Kidney epithelial cell (primary cell): ENCODE results near the gene CTPS1. TPM values are rescaled to one million over a fixed set of nuclear protein-coding genes. Genes with fewer than 3 reads are reported as not detected.

Experiments used
- DNase-seq: peaks from one replicate; pipeline ENCODE4 v3.0.0-alpha.2; 2010; ENCODE audit warnings: low read depth
- H3K27me3 ChIP-seq: 2 replicates; pipeline ENCODE4 v1.6.0; 2011; ENCODE audit warnings: low read length; ENCODE audit not compliant: control insufficient read depth, insufficient read depth
- H3K36me3 ChIP-seq: 2 replicates; pipeline ENCODE4 v1.5.1; 2011; ENCODE audit warnings: low read length; ENCODE audit not compliant: control insufficient read depth, insufficient read depth
- H3K4me3 ChIP-seq: 2 replicates; pipeline ENCODE4 v1.5.1; 2011; ENCODE audit warnings: low read depth, mild to moderate bottlenecking, control low read depth, low read length
- total RNA-seq: library from RNA; depleted of rRNA; stranded (reverse); fragments of >200 nt; gene quantifications from 2 replicates; pipeline ENCODE4 v1.2.3, GENCODE V29; 2015
- TF ChIP-seq, protein P1 (sequence below): IDR thresholded peaks from 2 replicates; pipeline ENCODE4 v1.5.1; 2011; ENCODE audit warnings: mild to moderate bottlenecking, moderate library complexity, low read length, control low read depth, inconsistent platforms; ENCODE audit not compliant: insufficient read depth, poor library complexity, severe bottlenecking

Gene CTPS1
- total RNA-seq, 1 donor from 2014 or later, result 59.8 TPM

DNA sequence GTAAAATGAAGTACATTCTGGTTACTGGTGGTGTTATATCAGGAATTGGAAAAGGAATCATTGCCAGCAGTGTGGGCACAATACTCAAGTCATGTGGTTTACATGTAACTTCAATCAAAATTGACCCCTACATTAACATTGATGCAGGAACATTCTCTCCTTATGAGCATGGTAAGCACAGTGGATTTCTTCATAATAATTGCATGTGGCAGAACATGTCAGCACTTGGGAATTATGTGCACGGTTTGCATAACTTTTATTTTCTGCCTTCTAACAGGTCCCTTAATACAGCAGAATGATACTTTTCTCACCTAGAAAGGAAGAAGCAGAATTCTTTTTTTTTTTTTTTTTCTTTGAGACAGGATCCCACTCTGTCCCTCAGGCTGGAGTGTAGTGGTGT lies 3.8 kb downstream of the CTPS1 start:
- Histone ChIP-seq H3K36me3 (peaks cover 1% of the 10 kb centered on the region), H3K27me3 (no peaks in the 10 kb centered on the region), H3K4me3 (no peak overlapping the region)
- DNase-seq, result no peak
- TF ChIP-seq, protein P1, sequence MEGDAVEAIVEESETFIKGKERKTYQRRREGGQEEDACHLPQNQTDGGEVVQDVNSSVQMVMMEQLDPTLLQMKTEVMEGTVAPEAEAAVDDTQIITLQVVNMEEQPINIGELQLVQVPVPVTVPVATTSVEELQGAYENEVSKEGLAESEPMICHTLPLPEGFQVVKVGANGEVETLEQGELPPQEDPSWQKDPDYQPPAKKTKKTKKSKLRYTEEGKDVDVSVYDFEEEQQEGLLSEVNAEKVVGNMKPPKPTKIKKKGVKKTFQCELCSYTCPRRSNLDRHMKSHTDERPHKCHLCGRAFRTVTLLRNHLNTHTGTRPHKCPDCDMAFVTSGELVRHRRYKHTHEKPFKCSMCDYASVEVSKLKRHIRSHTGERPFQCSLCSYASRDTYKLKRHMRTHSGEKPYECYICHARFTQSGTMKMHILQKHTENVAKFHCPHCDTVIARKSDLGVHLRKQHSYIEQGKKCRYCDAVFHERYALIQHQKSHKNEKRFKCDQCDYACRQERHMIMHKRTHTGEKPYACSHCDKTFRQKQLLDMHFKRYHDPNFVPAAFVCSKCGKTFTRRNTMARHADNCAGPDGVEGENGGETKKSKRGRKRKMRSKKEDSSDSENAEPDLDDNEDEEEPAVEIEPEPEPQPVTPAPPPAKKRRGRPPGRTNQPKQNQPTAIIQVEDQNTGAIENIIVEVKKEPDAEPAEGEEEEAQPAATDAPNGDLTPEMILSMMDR, result no peak

DNA sequence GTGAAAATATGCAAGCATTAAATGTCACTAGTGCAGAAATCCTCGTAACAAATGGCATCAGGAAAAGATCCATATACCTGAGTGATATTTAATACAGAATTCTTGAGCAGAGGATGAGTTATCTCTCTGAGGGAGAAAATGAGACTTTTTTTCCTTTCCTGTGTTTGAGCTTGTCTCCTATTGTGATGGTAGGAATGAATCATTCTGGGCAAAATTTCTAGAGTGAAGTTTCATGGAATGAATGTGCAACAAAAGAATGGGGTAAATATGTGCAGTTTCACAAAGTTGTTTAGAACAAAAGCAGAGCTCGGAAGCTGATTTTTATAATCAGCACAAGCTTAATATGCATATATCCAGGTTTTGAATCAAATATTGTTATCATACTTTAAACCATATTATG lies 4.6 kb downstream of the CTPS1 start:
- no peak for DNase-seq
- H3K27me3 ChIP-seq, result no peaks in the 10 kb centered on the region
- H3K4me3 ChIP-seq, result no peak overlapping the region
- H3K36me3 ChIP-seq, result peaks cover 3% of the 10 kb centered on the region
- TF ChIP-seq, protein P1, result no peak

DNA sequence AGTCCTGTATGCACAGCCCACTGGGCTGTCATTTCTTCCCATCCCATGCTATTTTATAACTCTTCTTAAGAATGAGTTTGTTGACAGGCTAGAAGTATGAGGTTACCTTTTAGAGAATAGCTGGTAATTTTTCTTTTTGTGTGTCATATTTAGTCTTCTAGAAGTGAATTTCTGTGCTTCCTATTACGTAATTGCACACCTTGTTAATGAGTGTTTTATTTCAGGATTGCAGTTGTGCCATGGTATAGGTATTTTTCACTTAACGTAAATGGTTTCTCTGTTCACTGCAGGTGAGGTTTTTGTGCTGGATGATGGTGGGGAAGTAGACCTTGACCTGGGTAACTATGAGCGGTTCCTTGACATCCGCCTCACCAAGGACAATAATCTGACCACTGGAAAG lies 5.0 kb downstream of the CTPS1 start:
- Histone ChIP-seq H3K4me3 (no peak overlapping the region), H3K27me3 (no peaks in the 10 kb centered on the region), H3K36me3 (peaks cover 4% of the 10 kb centered on the region)
- DNase-seq, result no peak
- TF ChIP-seq, protein P1, result no peak

DNA sequence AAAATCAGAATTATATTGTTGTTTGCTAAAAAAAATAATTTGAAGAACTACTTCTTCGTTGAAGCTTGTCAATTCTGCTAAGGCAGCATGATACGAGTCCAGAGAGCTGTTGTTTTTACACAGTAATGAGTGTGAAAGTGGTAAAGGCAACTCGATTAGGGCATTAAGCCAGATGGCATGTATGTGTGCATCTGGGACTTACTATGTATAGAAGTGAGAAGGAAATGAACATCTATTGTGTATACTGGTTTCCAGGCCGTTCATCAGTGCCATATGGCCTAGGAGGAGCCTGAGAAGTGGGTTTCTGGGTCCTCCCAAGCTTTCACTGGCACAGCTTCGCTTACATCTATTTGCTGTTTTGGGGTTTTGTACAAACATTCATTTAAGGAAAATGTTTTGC lies 5.7 kb downstream of the CTPS1 start:
- no peak for DNase-seq

DNA sequence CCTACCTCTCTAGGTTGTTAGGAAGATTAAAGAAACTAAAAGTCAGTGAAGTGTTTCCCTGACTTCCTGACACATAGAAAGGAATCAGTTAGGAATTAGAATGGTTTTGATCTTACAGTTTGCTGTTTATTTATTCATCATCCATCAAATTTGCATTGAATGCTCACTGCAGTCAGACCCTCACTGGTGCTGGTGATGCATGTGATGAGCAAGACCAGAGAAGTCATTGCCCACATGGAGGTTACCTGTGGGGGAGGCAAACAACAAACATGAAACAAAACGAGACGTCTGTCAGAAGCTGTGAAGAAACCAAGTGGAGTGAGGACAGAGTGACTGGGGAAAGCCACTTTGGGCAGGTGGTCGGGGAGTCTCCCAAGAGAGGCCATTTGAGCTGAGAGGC lies 6.4 kb downstream of the CTPS1 start:
- no peak for DNase-seq
- Histone ChIP-seq H3K4me3 (no peak overlapping the region), H3K27me3 (no peaks in the 10 kb centered on the region), H3K36me3 (peaks cover 4% of the 10 kb centered on the region)
- TF ChIP-seq, protein P1, result no peak

More for the DNA sequence above, 5.7 kb downstream of the CTPS1 start:
- peaks cover 4% of the 10 kb centered on the region for H3K36me3 ChIP-seq
- H3K4me3 ChIP-seq, result no peak overlapping the region
- TF ChIP-seq, protein P1, result no peak
- no peaks in the 10 kb centered on the region for H3K27me3 ChIP-seq

DNA sequence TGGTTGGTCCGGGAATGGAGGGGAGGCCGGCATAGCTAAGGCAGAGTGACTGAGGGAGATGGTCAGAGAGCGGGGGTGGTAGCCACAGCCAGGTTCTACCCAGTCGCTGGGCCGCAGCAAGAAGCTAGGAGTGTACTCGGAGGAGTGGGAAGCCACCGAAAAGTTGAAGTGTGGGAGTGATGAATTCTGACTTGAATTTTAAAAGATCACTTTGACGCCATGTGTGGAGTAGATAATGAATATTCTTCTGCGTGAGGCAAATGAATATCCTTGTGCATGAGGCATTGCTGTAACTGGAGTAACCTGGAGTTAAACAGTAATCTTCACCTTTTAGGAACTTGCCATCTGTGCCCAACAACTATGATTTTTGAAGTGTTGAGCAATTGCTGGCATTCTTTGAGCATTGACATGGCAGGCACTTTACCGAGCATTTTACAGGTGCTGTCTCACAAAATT lies 6.9 kb downstream of the CTPS1 start:
- Histone ChIP-seq H3K4me3 (no peak overlapping the region), H3K36me3 (peaks cover 4% of the 10 kb centered on the region), H3K27me3 (no peaks in the 10 kb centered on the region)
- TF ChIP-seq, protein P1, result no peak
- no peak for DNase-seq
